Endometrial microvascular endothelial cells (primary cell): Measurements from ENCODE around the gene FABP7. TPM values are rescaled to one million over a fixed set of nuclear protein-coding genes. Genes with fewer than 3 reads are reported as not detected.
"Not testable (repeated sequence)": the region's sequence is repeated elsewhere in the genome, so short reads cannot be mapped to it uniquely, and the experiment has no call there.

Experiments used
- in situ Hi-C: cut with HindIII; loops from 2 replicates; pipeline ENCODE4 v1.10.0; 2017; ENCODE audit warnings: low sequenced_read_pairs, low pct_unique_long_range_greater_than_20kb; ENCODE audit errors: inconsistent ontology term
- total RNA-seq: library from RNA; depleted of rRNA; stranded (reverse); fragments of >200 nt; gene quantifications from one replicate; pipeline ENCODE4 v1.2.3, GENCODE V29; 2015; ENCODE audit errors: inconsistent ontology term

FABP7 gene
- total RNA-seq, result not detected

DNA sequence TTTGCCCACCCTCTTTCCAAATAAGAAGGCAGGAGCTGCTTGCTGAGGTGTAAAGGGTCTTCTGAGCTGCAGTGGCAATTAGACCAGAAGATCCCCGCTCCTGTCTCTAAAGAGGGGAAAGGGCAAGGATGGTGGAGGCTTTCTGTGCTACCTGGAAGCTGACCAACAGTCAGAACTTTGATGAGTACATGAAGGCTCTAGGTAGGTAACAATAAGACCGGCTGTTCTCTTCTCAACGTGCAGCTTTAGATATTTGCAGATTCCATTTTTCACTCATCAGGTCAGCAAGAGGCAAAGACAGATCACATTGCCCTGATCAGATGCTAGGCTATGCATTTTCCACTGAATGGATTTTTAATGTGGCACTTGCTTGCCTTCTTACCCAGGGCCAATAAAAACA, at the start of gene FABP7:
Gene FABP7 (plus strand): TSS at position 50 of the 400 bp plus-strand sequence. CDS start 79 bp downstream, at position 129.
- in situ Hi-C loops, result no loop called here

DNA sequence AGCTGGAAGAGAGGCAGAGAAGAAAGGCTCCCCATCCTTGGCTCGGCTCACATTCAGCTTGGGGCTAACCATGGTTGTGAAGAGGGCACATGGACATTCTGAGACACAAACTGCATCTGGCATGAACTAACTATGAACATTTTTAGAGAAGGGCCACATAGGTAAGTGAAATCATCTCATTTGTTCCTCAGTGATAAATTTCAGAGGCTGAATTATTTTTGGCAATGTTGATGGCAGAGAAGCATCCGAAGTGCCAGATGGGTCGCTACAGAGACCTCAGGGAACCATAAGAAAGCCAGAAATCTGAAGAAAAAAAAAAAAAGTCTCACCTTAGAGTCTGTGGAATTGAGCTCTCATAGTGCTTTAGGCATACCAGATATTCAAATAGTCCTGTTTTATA, 49.2 kb upstream of the FABP7 start:
- in situ Hi-C loops, result no loop called here

DNA sequence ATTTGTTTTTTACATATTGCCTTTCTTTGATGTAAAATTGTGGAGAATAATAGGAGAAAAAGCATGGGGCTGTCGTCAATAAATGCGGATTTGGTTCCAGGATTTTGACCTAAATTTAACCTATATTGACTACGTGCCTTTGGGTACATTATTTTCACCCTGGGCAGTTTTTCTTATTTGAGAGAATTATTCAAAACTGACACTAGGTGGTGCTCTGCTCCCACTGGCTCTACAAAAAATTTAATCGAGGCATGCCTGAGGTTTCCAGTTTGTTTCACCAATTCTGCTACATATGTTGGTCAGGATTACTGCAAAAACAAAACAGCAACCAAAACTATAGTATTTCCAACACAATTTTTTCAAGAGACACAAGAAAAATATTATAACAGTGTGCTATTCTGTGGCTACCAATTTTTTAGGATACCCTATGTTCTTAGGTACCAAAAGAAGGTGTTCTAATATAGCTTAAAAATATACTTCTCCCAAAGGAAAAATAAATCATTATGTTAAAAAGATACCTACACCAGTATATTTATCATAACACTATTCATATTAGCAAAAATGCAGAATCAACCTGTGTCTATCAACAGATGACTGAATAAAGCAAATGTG, 48.6 kb upstream of the FABP7 start:
- in situ Hi-C loops, result no loop called here

DNA sequence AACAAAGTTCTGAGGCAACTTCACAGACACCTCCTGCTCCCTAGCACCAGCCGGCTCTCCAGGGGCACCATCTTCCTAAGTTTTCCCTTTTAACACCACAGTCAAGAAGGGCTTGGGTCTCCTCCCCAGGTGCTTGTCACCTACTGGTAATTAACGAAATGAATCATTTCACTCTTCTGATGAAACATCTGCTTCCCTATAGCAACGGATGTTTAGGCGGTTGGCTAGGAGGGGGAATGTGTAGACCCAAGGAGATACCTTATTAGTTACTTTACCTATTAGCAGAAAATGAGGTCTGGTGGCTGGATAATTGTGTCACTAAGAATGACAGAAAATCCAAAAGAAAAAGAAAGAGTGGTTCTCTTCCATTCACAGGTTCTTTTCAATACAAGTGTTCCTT, 46.3 kb upstream of the FABP7 start:
- in situ Hi-C loops, result no loop called here

DNA sequence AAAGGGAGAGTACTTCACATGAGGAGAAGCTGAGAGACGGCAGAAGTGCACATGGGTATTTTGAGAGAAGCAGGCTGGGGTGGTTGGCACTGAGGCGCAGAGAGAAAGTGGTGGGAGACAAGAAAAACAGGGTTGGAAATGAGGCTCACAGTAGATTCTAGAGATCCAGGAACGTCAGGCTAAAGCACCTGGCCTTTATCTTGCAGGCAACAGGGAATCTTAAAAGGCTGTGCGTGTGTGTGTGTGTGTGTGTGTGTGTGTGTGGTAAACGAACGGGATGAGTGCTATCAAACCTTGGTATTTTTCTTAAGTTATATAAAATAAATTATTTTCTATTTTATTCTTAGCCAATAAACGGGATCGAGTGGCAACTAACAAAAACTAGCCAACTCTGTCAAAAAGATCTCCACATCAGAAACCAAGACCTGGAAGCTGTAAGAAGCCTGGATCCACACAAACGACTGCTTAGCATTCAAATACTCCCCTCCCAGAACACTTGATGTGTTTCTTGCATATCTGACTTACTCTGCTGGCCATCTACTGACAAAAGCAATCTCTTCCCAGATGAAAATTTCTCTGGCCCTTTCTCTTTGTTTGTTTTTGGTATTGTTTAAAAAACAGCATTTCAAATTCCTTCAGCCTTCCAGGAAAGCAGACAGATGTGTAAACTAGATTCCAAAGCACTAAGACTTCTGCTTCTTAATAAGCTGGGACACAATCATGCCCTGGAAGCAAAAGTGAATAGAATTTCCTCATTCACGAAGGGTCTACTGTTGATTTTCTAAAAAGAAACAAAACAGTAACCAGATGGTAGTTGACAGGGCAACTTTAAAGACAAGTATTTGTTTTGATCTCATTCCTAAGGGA, 44.8 kb upstream of the FABP7 start:
- in situ Hi-C loops, result no loop called here

DNA sequence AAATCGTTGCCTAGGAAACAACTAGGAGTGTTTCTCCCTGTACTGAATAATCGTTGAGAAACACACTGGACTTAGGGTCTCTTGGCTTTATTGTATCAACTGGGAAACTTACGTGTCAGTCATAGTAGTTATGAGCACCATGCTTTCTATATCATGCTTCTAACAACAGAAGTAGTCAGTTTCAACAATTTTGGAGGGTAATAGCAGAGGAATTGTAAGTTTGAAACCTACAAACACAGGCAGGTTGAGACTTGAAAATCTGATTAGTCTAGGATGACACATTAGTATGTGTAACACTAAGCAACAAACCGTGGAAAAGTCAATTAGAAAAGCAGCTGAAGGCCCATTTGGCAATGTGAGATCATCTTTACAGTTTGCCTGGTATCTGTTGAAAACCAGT, 43.9 kb upstream of the FABP7 start:
- in situ Hi-C loops, result no loop called here

DNA sequence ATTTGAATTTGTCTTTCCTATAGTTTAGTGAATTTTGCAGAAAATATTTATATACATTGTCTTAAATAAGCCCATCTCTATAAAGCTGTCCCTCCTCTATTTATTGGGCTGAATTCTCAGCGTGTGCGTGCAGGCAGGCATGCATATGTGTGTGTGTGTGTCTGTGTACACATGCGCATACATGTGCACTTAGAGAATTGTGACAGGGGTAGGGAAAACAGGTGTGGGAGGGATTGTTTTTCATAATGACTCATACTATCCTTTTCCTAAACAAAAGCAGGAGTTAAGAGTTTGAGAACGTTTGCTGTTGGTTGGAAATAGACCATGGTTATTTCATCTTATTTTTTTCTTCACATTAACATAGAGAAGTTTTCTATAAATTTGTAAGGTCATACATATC, 43.4 kb upstream of the FABP7 start:
- in situ Hi-C loops, result no loop called here

DNA sequence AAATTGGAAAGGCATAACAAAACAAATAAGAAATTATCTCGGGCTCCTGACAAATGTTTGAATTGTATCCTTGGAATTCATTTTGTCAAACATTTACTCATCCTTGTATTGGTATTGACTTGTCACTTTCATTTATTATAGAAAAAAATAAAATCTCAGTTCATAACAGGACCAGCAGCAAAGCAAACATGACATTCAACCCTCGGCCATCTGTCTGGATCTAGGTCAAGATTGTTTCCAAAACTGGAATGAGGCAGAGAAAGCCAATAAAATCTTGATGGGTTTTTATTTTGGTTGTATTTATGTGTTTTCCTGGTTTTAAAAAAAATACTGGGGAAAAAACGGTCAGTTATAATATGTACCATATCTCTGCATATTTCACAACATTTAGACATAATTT, 42.9 kb upstream of the FABP7 start:
- in situ Hi-C loops, result no loop called here

DNA sequence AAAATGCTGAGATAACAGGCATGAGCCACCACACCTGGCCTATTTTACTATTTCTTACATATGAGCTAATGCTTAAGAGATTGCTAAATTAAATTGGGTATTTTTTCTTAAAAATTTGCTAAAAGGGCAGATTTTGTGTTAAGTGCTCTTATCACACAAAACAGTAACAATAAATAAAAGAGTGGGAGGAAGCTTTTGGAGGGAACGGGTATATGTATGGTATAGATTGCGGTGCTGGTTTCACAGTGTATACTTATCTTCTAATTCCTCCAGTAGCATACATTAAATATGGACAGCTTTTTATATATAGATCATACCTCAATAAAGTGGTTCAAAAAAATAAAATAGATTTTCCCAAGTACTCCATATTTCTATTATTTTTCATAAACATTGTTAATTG, 39.4 kb upstream of the FABP7 start:
- in situ Hi-C loops, result no loop called here

DNA sequence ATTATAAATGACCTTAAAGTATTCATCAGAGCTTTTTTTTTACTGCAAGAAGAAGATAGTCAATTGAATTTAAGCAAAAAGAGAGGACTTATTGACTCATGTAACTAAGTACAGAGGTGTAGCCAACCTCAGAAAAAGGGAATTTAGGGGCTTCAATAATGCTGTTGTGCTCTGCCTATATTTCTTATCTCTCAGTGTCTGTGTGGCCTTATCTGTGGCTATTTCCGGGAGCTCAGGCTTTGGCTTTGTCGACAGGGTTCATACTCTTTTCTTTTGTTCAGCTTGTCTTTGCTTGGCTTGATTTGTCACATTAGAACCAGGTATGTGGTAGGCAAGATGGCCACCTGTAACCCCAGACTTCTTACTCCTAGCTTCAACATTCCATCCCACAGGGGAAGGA, 38.6 kb upstream of the FABP7 start:
- in situ Hi-C loops, result no loop called here

DNA sequence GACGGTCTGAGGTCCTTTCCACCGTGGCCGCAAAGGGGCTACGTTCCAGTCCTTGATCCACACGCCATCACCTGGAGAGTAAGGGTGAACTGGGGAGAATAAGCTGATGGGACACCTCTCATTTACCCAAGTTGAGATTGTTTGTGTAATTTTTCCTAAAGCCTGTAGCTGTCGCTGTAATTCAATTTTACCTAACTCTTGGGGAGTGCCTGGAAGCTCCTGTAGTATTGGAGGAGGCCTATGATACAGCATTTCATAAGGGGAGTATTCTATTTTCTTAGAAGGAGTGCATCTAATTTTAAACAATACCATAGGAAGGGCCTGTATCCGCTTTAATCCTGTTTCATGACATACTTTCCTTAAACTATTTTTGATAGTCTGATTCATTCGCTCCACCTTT, 35.3 kb upstream of the FABP7 start:
- in situ Hi-C loops, result not testable (repeated sequence)

DNA sequence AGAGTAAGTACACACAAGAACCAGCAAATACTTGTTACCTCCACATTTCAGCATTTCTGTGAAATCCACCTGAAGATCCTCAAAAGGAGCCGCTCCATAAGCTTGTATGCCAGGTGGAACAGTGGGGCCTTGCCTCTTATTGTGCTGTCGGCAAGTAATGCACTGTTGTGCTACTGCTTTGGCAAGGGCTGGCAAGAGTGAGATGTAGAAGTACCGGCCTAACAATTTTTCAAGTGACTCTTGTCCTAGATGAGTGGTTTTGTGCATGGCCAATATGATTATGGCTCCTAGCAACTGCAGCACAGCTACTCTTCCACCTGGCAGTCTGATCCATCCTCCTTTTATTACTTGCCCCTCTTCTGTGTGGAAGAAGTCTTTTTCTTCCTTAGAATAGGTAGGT, 34.7 kb upstream of the FABP7 start:
- in situ Hi-C loops, result not testable (repeated sequence)

DNA sequence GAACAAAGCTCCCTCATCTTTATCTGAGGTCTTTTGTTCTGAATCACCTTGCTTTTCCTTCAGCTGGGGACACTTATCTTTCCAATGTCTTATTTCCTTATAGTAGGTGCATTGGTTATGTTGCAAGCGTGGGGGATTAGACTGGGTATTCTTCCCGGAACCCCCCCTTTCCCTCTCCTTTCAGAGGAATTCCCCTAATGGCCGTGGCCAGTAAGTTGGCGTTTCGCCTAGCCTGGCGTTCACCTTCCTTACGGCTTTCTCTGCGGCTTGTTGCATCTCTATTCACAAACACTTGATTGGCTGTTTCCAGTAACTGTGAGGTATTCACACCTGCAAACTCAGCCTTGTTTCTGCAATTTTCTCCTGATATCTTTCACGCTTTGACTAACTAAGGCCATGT, 32.8 kb upstream of the FABP7 start:
- in situ Hi-C loops, result no loop called here

DNA sequence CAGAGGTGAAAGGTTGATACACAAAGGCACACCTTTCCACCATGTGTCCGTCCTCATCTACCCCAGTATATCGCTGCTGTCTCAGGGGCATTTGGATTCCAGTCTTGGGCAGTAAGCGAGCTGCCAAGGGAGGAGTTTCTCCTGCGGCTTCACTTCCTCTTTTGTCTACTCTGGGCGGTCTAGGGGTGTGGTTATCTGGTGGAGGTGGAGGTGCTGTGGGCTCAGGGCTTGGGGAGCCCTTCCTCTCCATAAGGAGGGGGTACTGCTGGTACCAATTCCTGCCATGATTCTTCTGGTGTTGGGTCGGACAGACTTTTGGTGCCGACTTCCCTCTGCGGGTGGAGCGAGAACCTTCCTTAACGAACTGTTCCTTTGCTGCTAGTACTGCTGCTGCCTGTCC, 31.9 kb upstream of the FABP7 start:
- in situ Hi-C loops, result no loop called here

DNA sequence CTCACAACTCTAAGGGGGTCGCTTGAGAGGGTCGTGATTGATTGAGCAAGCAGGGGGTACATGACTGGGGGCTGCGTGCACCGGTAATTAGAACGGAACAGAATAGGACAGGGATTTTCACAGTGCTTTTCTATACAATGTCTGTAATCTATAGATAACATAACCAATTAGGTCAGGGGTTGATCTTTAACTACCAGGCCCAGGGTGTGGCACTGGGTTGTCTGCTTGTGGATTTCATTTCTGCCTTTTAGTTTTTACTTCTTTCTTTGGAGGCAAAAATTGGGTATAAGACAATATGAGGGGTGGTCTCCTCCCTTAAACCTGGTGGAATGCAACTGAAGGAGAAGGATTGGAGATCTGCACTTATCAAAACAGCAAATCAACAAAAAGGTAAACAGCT, 30.6 kb upstream of the FABP7 start:
- in situ Hi-C loops, result not testable (repeated sequence)

DNA sequence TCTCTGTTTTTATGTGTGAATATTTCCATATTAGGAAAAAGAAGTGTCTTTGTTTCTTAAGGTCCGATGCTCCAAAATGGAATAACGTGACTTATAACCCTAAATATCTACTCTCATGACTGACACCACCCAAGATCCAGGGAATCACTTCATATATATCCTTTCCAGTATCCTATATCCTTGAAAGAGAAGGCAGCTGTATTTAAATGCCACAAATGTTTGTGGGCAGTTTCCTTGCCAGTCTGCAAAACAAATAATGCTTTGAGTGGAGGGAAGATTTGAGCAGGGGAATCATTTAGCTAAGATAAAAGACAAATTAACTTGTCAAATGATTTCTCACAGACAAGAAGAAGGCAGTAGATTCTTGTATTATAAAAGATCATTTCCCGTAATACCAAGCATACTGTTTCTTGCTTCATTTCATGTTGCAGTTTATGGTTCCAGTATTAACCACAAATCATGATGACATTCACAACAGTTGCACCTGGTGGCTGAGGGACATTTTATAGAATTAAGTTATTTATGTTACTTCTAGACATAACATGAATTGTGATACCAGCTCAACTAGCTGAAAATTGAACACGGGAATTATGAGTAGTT, 30.0 kb upstream of the FABP7 start:
- in situ Hi-C loops, result no loop called here

DNA sequence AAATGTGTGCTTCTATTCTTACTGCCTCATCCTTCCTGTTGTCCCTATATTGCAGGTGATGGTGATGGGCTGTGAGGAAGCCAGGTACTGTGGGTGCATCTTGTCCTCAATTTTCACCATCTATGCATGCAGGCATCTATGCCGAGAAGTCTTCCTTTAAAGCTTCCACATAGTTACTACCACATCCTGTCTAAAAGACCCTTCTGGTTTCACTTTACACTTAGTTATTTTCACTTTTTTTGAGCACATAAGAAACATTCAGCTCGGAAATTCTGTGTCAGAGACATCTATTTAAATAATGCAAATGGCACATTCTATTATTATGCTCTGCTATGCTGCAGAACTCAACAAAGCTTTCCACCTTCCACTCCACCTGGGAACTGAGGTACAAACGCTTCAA, 28.2 kb upstream of the FABP7 start:
- in situ Hi-C loops, result no loop called here

DNA sequence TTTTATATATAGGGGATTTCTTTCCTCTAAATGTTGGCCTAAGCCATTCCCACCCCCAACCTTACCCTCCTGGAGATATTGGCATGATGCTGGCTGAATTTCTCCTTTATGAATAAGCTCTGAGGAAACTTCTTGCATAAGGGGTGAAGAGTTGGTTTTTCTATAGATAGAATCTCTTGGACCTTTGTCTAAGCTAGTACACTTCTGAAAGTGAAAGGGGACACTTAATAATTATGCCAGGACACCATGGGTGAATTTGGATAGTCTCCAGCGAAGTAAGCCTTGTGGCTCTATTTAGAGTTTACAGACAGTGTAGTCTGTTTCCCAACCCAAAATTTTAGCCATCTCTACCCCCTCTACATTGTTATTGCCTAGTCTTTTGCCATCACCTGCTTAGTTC, 27.1 kb upstream of the FABP7 start:
- in situ Hi-C loops, result no loop called here

DNA sequence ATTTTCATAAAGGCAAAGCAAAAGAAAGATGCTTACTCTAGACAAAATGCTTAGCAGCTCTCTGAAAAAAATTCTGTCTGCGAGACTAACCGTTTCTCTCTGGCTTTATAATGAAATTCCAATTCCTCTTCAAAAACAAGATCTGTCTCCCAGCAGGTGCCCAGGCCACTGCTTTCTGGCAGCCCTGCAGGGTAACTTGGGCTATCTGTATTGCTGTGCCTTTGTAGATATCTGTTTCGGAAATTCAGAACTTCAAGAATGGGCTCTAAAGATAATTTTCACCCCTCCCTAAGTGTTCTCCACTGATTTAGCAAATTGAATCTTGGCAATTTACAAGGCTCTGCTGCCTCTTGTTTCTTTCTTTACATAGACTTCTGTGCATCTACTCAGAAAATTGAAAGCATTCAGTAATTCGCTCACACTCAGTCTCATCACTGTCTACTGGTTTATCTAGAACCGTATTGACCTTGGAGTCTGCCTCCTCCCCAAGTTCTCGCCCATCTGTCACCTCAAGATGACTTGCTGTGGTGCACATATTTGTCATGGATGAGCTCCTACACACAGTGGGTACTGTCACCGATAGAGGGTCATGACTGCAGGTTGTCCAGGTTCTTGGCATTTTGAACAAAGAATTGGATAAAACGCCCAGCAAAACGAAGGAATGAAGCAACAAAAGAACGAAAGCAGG, 26.4 kb upstream of the FABP7 start:
- in situ Hi-C loops, result no loop called here

DNA sequence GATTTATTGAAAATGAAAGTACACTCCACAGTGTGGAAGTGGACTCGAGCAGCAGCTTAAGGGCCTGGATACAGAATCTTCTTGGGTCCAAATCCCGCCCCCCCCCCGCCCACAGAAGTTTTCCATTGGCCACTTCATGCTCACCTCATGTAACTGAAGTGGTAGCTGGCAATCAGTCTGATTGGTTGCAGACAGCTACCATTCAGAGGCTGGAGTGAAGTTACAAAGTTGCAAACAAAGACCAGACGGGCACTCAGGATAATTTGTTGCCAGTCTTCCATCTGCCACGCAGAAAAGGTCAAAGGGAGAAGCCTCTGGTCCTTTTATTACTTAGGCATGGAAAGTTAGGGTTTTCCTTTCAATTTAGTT, 25.8 kb upstream of the FABP7 start:
- in situ Hi-C loops, result no loop called here
